HepG2 (cell line): Measurements from ENCODE around the gene HEXIM1. TPM values are rescaled to one million over a fixed set of nuclear protein-coding genes. Genes with fewer than 3 reads are reported as not detected.

Experiments
- ETV5 ChIP-seq: IDR thresholded peaks from 2 replicates; pipeline ENCODE4 v1.6.1; 2018; ENCODE audit warnings: missing biosample characterization, missing genetic modification reagents, inconsistent platforms, borderline replicate concordance
- MAFF ChIP-seq: IDR thresholded peaks from 2 replicates; pipeline ENCODE4 v1.6.1; 2011; ENCODE audit warnings: low read depth, low read length, improper control_type of control experiment
- MLLT10 ChIP-seq: sonication (generic); formaldehyde crosslinking; IDR thresholded peaks from 2 replicates; pipeline ENCODE4 v1.4.0; 2020; ENCODE audit warnings: missing genetic modification reagents
- RFXANK ChIP-seq: IDR thresholded peaks from 2 replicates; pipeline ENCODE4 v1.6.1; 2016
- TBX2 ChIP-seq: sonication (generic); formaldehyde crosslinking; IDR thresholded peaks from 2 replicates; pipeline ENCODE4 v1.5.0; 2020; ENCODE audit warnings: missing genetic modification reagents, mild to moderate bottlenecking, borderline replicate concordance
- XRCC5 ChIP-seq: fragments of 200-400 bp; formaldehyde crosslinking; optimal IDR thresholded peaks from 2 replicates; pipeline ENCODE3; 2017; ENCODE audit warnings: mild to moderate bottlenecking, low read length
- ZNF562 ChIP-seq: sonication (generic); formaldehyde crosslinking; IDR thresholded peaks from 2 replicates; pipeline ENCODE4 v1.8.0; 2022; ENCODE audit warnings: missing genetic modification reagents, borderline replicate concordance
- polyA plus RNA-seq, 8 experiments: library from polyadenylated mRNA; depleted of rRNA in 3 of 8; stranded (reverse) in 7 of 8; unstranded in 1 of 8; fragments of >200 nt; fragmentation: Illumina TruSeq in 4 of 8; extraction: Trizol in 4 of 8; gene quantifications; 2 replicates each; pipeline versions ENCODE4 v1.2.1 to v1.2.3, GENCODE V29; 2011 to 2016; ENCODE audit warnings: low read depth in 4 of 8, missing spikeins in 1 of 8, mixed read lengths in 1 of 8; ENCODE audit not compliant: insufficient read depth in 1 of 8
- total RNA-seq, 5 experiments: library from RNA; depleted of rRNA; stranded (reverse); fragments of >200 nt; fragmentation: Illumina TruSeq; extraction: Trizol; gene quantifications; 2 replicates each; pipeline ENCODE4 v1.2.3, GENCODE V29; 2016; ENCODE audit warnings: low read depth in 1 of 5
- TF ChIP-seq, protein P1 (sequence below): sonication (generic); formaldehyde crosslinking; IDR thresholded peaks from 2 replicates; pipeline ENCODE4 v1.5.0; 2020; ENCODE audit warnings: mild to moderate bottlenecking, missing genetic modification reagents, borderline replicate concordance
- TF ChIP-seq, protein P2 (sequence below): sonication (generic); formaldehyde crosslinking; conservative IDR thresholded peaks from 2 replicates; pipeline ENCODE4 v1.8.0; 2022; ENCODE audit warnings: mild to moderate bottlenecking, moderate library complexity, missing genetic modification reagents
- TF ChIP-seq, protein P3 (sequence below): sonication (generic); formaldehyde crosslinking; conservative IDR thresholded peaks from 2 replicates; pipeline ENCODE4 v1.4.0; 2020; ENCODE audit warnings: missing genetic modification reagents
- TF ChIP-seq, protein P4 (sequence below): sonication (generic); formaldehyde crosslinking; IDR thresholded peaks from 2 replicates; pipeline ENCODE4 v1.4.0; 2020; ENCODE audit warnings: missing genetic modification reagents; ENCODE audit errors: not compliant biosample characterization
- TF ChIP-seq, protein P5 (sequence below), 2 experiments: IDR thresholded peaks; 2 replicates each; pipeline ENCODE4 v1.6.1; 2011 to 2012; ENCODE audit warnings: low read length in 2 of 2, borderline replicate concordance in 1 of 2, low read depth in 1 of 2, mild to moderate bottlenecking in 1 of 2, moderate library complexity in 1 of 2

The HEXIM1 gene
- total and polyA plus RNA-seq, 2 of the 13 experiments (the other 11 are each of a cell fraction or from before 2014, with no cell fraction given): 10.5 to 16.6 TPM

DNA sequence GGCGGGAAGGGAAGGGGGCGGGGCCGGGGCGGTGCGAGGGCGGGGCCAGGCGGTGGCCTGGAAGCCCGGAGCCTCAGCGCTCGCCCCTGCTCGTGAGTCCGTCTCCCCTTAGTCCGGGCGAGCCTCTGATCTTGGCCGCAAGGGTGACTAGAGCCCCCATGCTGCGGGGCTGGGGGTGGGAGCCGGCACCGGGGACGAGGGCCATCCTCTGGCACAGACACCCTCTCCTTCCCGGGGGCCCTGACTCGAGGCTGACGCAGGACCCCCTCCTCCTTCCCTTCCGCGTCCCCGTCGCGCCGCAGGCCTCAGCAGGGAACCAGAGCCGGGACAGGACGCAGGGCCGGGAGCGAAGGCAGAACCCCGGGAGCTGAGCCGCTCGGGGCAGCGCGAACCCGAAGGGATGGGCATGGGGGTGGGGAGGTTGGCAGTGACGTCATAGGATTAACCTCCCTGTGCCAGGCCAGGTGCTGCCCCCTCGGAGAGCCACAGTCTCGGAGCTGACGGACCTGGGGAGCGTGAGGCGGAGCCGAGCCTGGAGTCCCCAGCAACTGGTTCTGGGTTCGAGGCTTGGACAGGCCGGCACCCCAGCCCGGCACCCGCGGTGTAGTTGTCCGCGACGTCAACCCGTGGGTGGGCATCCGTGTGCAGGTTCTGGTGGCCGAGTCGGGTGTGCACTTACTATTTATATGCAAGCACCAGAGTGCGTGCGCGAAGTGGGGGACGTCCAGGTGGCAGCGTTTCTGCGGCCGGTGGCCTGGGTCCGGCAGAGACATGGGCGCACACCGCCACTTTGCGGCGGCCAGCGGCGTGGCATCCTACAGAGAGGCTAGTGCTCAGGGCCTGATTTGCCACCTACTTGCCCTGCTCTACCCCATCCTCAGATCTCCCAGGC is 15.5 kb upstream of the HEXIM1 start (continued):
- TF ChIP-seq, protein P1, sequence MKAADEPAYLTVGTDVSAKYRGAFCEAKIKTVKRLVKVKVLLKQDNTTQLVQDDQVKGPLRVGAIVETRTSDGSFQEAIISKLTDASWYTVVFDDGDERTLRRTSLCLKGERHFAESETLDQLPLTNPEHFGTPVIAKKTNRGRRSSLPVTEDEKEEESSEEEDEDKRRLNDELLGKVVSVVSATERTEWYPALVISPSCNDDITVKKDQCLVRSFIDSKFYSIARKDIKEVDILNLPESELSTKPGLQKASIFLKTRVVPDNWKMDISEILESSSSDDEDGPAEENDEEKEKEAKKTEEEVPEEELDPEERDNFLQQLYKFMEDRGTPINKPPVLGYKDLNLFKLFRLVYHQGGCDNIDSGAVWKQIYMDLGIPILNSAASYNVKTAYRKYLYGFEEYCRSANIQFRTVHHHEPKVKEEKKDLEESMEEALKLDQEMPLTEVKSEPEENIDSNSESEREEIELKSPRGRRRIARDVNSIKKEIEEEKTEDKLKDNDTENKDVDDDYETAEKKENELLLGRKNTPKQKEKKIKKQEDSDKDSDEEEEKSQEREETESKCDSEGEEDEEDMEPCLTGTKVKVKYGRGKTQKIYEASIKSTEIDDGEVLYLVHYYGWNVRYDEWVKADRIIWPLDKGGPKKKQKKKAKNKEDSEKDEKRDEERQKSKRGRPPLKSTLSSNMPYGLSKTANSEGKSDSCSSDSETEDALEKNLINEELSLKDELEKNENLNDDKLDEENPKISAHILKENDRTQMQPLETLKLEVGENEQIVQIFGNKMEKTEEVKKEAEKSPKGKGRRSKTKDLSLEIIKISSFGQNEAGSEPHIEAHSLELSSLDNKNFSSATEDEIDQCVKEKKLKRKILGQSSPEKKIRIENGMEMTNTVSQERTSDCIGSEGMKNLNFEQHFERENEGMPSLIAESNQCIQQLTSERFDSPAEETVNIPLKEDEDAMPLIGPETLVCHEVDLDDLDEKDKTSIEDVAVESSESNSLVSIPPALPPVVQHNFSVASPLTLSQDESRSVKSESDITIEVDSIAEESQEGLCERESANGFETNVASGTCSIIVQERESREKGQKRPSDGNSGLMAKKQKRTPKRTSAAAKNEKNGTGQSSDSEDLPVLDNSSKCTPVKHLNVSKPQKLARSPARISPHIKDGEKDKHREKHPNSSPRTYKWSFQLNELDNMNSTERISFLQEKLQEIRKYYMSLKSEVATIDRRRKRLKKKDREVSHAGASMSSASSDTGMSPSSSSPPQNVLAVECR: peak; percentile 78
- TF ChIP-seq, protein P2, sequence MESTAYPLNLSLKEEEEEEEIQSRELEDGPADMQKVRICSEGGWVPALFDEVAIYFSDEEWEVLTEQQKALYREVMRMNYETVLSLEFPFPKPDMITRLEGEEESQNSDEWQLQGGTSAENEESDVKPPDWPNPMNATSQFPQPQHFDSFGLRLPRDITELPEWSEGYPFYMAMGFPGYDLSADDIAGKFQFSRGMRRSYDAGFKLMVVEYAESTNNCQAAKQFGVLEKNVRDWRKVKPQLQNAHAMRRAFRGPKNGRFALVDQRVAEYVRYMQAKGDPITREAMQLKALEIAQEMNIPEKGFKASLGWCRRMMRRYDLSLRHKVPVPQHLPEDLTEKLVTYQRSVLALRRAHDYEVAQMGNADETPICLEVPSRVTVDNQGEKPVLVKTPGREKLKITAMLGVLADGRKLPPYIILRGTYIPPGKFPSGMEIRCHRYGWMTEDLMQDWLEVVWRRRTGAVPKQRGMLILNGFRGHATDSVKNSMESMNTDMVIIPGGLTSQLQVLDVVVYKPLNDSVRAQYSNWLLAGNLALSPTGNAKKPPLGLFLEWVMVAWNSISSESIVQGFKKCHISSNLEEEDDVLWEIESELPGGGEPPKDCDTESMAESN (CRISPR knock-in tag): peak; percentile 34; the same call in 1 of the 2 replicates
- TF ChIP-seq, protein P3, sequence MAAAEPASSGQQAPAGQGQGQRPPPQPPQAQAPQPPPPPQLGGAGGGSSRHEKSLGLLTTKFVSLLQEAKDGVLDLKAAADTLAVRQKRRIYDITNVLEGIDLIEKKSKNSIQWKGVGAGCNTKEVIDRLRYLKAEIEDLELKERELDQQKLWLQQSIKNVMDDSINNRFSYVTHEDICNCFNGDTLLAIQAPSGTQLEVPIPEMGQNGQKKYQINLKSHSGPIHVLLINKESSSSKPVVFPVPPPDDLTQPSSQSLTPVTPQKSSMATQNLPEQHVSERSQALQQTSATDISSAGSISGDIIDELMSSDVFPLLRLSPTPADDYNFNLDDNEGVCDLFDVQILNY (CRISPR knock-in tag): no peak
- TF ChIP-seq XRCC5: no peak
- no peak for TF ChIP-seq MAFF
- no peak for TF ChIP-seq RFXANK (CRISPR knock-in tag)
- TF ChIP-seq, protein P4, sequence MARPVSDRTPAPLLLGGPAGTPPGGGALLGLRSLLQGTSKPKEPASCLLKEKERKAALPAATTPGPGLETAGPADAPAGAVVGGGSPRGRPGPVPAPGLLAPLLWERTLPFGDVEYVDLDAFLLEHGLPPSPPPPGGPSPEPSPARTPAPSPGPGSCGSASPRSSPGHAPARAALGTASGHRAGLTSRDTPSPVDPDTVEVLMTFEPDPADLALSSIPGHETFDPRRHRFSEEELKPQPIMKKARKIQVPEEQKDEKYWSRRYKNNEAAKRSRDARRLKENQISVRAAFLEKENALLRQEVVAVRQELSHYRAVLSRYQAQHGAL (CRISPR knock-in tag): no peak
- peak; percentile 64 for TF ChIP-seq TBX2
- no peak for TF ChIP-seq MLLT10 (CRISPR knock-in tag)
- TF ChIP-seq ETV5 (CRISPR knock-in tag): no peak; the same call in 1 of the 2 replicates
- no peak for TF ChIP-seq ZNF562 (CRISPR knock-in tag)
- TF ChIP-seq, protein P5, sequence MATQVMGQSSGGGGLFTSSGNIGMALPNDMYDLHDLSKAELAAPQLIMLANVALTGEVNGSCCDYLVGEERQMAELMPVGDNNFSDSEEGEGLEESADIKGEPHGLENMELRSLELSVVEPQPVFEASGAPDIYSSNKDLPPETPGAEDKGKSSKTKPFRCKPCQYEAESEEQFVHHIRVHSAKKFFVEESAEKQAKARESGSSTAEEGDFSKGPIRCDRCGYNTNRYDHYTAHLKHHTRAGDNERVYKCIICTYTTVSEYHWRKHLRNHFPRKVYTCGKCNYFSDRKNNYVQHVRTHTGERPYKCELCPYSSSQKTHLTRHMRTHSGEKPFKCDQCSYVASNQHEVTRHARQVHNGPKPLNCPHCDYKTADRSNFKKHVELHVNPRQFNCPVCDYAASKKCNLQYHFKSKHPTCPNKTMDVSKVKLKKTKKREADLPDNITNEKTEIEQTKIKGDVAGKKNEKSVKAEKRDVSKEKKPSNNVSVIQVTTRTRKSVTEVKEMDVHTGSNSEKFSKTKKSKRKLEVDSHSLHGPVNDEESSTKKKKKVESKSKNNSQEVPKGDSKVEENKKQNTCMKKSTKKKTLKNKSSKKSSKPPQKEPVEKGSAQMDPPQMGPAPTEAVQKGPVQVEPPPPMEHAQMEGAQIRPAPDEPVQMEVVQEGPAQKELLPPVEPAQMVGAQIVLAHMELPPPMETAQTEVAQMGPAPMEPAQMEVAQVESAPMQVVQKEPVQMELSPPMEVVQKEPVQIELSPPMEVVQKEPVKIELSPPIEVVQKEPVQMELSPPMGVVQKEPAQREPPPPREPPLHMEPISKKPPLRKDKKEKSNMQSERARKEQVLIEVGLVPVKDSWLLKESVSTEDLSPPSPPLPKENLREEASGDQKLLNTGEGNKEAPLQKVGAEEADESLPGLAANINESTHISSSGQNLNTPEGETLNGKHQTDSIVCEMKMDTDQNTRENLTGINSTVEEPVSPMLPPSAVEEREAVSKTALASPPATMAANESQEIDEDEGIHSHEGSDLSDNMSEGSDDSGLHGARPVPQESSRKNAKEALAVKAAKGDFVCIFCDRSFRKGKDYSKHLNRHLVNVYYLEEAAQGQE (IDR thresholded peaks at IDR 0.05; ENCODE audit: borderline replicate concordance in 1 of 2, low read depth in 1 of 2, low read length in 2 of 2): no peak
